Measurements from ENCODE around the gene DLK2. TPM values are rescaled to one million over a fixed set of nuclear protein-coding genes. Genes with fewer than 3 reads are reported as not detected.
A peak's percentile ranks its signal among the peaks of the same experiment; 100 is the strongest.

The DLK2 gene
- total and polyA plus RNA-seq, 2 of the 13 experiments (the other 11 are each of a cell fraction or from before 2014, with no cell fraction given), result 1.2 to 3.8 TPM

GRCh38 chr6:43436577-43437282 is 18.6 kb downstream of the DLK2 start (continued):
- TF ChIP-seq ZNF530 (CRISPR knock-in tag; IDR thresholded peaks at IDR 0.05; ENCODE audit: low read depth), result no peak
- TF ChIP-seq RARG (CRISPR knock-in tag; IDR thresholded peaks at IDR 0.05; ENCODE audit: low read depth), result no peak
- no peak for TF ChIP-seq REXO4 (CRISPR knock-in tag; IDR thresholded peaks at IDR 0.05; ENCODE audit: borderline replicate concordance)
- peak; percentile 84 for TF ChIP-seq REPIN1 (CRISPR knock-in tag; IDR thresholded peaks at IDR 0.05; ENCODE audit: borderline replicate concordance, low read depth)
- no peak for TF ChIP-seq ZNF558 (CRISPR knock-in tag; IDR thresholded peaks at IDR 0.05; ENCODE audit: borderline replicate concordance)
- peak; percentile 45 for TF ChIP-seq CEBPG (CRISPR knock-in tag; IDR thresholded peaks at IDR 0.05)
- TF ChIP-seq NPAS2 (CRISPR knock-in tag; IDR thresholded peaks at IDR 0.05; ENCODE audit: borderline replicate concordance), result no peak
- TF ChIP-seq MIER2 (CRISPR knock-in tag; IDR thresholded peaks at IDR 0.05), result peak; percentile 27; the same call in 1 of the 2 replicates
- TF ChIP-seq ZNF451 (CRISPR knock-in tag; IDR thresholded peaks at IDR 0.05), result no peak
- peak; percentile 52; the same call in 1 of the 2 replicates for TF ChIP-seq POLR2AphosphoS5 (IDR thresholded peaks at IDR 0.05; ENCODE audit: low read depth, low read length)
- TF ChIP-seq ZNF768 (CRISPR knock-in tag; IDR thresholded peaks at IDR 0.05), result no peak
- peak; percentile 91 for TF ChIP-seq HNF4A (CRISPR knock-in tag; IDR thresholded peaks at IDR 0.05)
- TF ChIP-seq PTBP1 (IDR thresholded peaks at IDR 0.05; ENCODE audit: low read depth, low read length, poor library complexity, severe bottlenecking), result no peak
- TF ChIP-seq FOXC1 (CRISPR knock-in tag; IDR thresholded peaks at IDR 0.05; ENCODE audit: borderline replicate concordance), result no peak
- no peak for TF ChIP-seq RBAK (CRISPR knock-in tag; IDR thresholded peaks at IDR 0.05)
- no peak for TF ChIP-seq ZNF362 (CRISPR knock-in tag; IDR thresholded peaks at IDR 0.05; ENCODE audit: borderline replicate concordance)
- 0 out of 2 replicates have a peak, but pooled peaks have one; percentile 22 for TF ChIP-seq THAP7 (CRISPR knock-in tag; IDR thresholded peaks at IDR 0.05)
- TF ChIP-seq ZNF746 (CRISPR knock-in tag; IDR thresholded peaks at IDR 0.05), result peak; percentile 43; the same call in 1 of the 2 replicates
- no peak for TF ChIP-seq ZIK1 (CRISPR knock-in tag; IDR thresholded peaks at IDR 0.05; ENCODE audit: borderline replicate concordance, low read depth)
- TF ChIP-seq ZNF180 (CRISPR knock-in tag; IDR thresholded peaks at IDR 0.05; ENCODE audit: borderline replicate concordance, low read depth), result no peak
- TF ChIP-seq ZNF44 (CRISPR knock-in tag; IDR thresholded peaks at IDR 0.05), result no peak
- no peak for TF ChIP-seq KDM1A (CRISPR knock-in tag; IDR thresholded peaks at IDR 0.05)
- no peak for TF ChIP-seq CC2D1A (CRISPR knock-in tag; IDR thresholded peaks at IDR 0.05)
- TF ChIP-seq ZNF101 (CRISPR knock-in tag; IDR thresholded peaks at IDR 0.05; ENCODE audit: borderline replicate concordance, low read depth), result no peak
- TF ChIP-seq SAP130 (CRISPR knock-in tag; IDR thresholded peaks at IDR 0.05; ENCODE audit: low read depth), result peak; percentile 93
- TF ChIP-seq KLF15 (CRISPR knock-in tag; IDR thresholded peaks at IDR 0.05; ENCODE audit: borderline replicate concordance), result no peak
- TF ChIP-seq ZNF660 (CRISPR knock-in tag; IDR thresholded peaks at IDR 0.05; ENCODE audit: borderline replicate concordance, low read depth), result no peak
- peak; percentile 59; the same call in 1 of the 2 replicates for TF ChIP-seq IRF2 (CRISPR knock-in tag; IDR thresholded peaks at IDR 0.05)
- TF ChIP-seq, protein P1, sequence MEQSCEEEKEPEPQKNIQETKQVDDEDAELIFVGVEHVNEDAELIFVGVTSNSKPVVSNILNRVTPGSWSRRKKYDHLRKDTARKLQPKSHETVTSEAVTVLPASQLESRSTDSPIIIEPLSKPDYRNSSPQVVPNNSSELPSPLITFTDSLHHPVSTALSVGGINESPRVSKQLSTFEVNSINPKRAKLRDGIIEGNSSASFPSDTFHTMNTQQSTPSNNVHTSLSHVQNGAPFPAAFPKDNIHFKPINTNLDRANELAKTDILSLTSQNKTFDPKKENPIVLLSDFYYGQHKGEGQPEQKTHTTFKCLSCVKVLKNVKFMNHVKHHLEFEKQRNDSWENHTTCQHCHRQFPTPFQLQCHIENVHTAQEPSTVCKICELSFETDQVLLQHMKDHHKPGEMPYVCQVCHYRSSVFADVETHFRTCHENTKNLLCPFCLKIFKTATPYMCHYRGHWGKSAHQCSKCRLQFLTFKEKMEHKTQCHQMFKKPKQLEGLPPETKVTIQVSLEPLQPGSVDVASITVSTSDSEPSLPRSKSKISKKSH (CRISPR knock-in tag; IDR thresholded peaks at IDR 0.05; ENCODE audit: borderline replicate concordance), result no peak
